K562 (cell line): ENCODE data around the gene EWSR1. TPM values are rescaled to one million over a fixed set of nuclear protein-coding genes. Genes with fewer than 3 reads are reported as not detected.

ENCODE experiments used
- ATAC-seq: fragments of 200-7000 bp; cut with Tn5 transposase; 3 replicates; pipeline ENCODE4 v1.9.1; 2020; ENCODE audit warnings: moderate library complexity
- BruUV-seq: library from RNA; stranded (reverse); fragments of 400-500 nt; replicated peaks from 2 replicates; lab custom pipeline; 2021; lab: Mats Ljungman, UMichigan
- CTCF ChIA-PET: fragments of 300-600 bp; formaldehyde crosslinking; extraction: SDS; loops from one replicate; lab custom pipeline; 2021; ENCODE audit warnings: low intra/inter-chr PET ratio; lab: Yijun Ruan, JAX
- POLR2A ChIA-PET: fragments of 300-600, 350-650 bp; sonication (Branson Sonifier 250); formaldehyde crosslinking; extraction: SDS; loops from one replicate; lab custom pipeline; 2021; ENCODE audit warnings: antibody characterized with exemption, inconsistent platforms; lab: Yijun Ruan, JAX
- DNase-seq, 4 experiments: peaks; one replicate each; pipeline versions ENCODE4 v3.0.0 to v3.0.0-alpha.2; 2011 to 2018; ENCODE audit warnings: low spot score in 3 of 4, mixed read lengths in 3 of 4; ENCODE audit errors: extremely low read depth in 1 of 4
- FAIRE-seq: peaks from 2 replicates; lab custom pipeline; 2011; peaks lifted over from hg19 to GRCh38; lab: Jason Lieb, UNC
- H2AFZ ChIP-seq: 2 replicates; pipeline ENCODE4 v1.6.0; 2011; ENCODE audit warnings: low read depth, low read length, control low read depth, inconsistent platforms
- H3K27ac ChIP-seq: fragments of 200-600 bp; 3 replicates; pipeline ENCODE4 v1.8.0; 2011; ENCODE audit warnings: low read depth, mild to moderate bottlenecking, control low read depth, inconsistent platforms, low read length, moderate library complexity, mixed read lengths; ENCODE audit errors: extremely low read depth
- H3K27me3 ChIP-seq, 2 experiments: fragments of 300-600 bp in 1 of 2; 2 replicates in 1 of 2; 3 replicates in 1 of 2; pipeline versions ENCODE4 v1.6.0 to v1.8.0; 2011; ENCODE audit warnings: inconsistent platforms in 2 of 2, low read length in 2 of 2, mild to moderate bottlenecking in 1 of 2, mixed read lengths in 1 of 2, moderate library complexity in 1 of 2; ENCODE audit not compliant: control insufficient read depth in 2 of 2, insufficient read depth in 2 of 2
- H3K36me3 ChIP-seq: fragments of 300-600 bp; 3 replicates; pipeline ENCODE4 v1.8.0; 2011; ENCODE audit warnings: mild to moderate bottlenecking, low read length, inconsistent platforms; ENCODE audit not compliant: control insufficient read depth, insufficient read depth
- H3K4me1 ChIP-seq, 2 experiments: fragments of 200-600 bp in 1 of 2; replicated peaks in 1 of 2; 2 replicates in 1 of 2; 3 replicates in 1 of 2; pipeline versions ENCODE4 v1.5.1 to v1.8.0; 2011; ENCODE audit warnings: inconsistent platforms in 2 of 2, low read length in 2 of 2, mild to moderate bottlenecking in 1 of 2, mixed read lengths in 1 of 2, moderate library complexity in 1 of 2; ENCODE audit not compliant: control insufficient read depth in 2 of 2, insufficient read depth in 2 of 2
- H3K4me2 ChIP-seq: 2 replicates; pipeline ENCODE4 v1.6.1; 2011; ENCODE audit warnings: low read length, control low read depth, inconsistent platforms, mixed read lengths; ENCODE audit not compliant: insufficient read depth
- H3K4me3 ChIP-seq: fragments of 200-600 bp; sonication (generic), shearing (Covaris generic); 2 replicates; pipeline ENCODE4 v1.5.1; 2016; ENCODE audit warnings: control low read depth, inconsistent platforms
- H3K79me2 ChIP-seq: fragments of 200-600 bp; 3 replicates; pipeline ENCODE4 v1.8.0; 2011; ENCODE audit warnings: low read length, inconsistent platforms; ENCODE audit not compliant: control insufficient read depth, insufficient read depth
- H3K9ac ChIP-seq, 2 experiments: 2 replicates each; pipeline versions ENCODE4 v1.6.0 to v1.6.1; 2011; ENCODE audit warnings: low read depth in 2 of 2, low read length in 2 of 2, control low read depth in 1 of 2, inconsistent platforms in 1 of 2, mild to moderate bottlenecking in 1 of 2, mixed read lengths in 1 of 2; ENCODE audit not compliant: insufficient read depth in 1 of 2
- H3K9me1 ChIP-seq: one replicate; pipeline ENCODE4 v1.6.0; 2011; ENCODE audit warnings: inconsistent platforms, mild to moderate bottlenecking, low read length, moderate library complexity; ENCODE audit not compliant: control insufficient read depth, insufficient read depth
- H3K9me3 ChIP-seq: replicated peaks from 2 replicates; pipeline ENCODE4 v1.5.1; 2011; ENCODE audit warnings: low read depth, low read length, inconsistent platforms; ENCODE audit not compliant: control insufficient read depth, insufficient read depth
- H4K20me1 ChIP-seq: replicated peaks from 2 replicates; pipeline ENCODE4 v1.6.1; 2011; ENCODE audit warnings: low read length, inconsistent platforms, mixed read lengths; ENCODE audit not compliant: control insufficient read depth, insufficient read depth
- PREB ChIP-seq: sonication (generic); formaldehyde crosslinking; IDR thresholded peaks from 2 replicates; pipeline ENCODE4 v1.8.1; 2023; ENCODE audit warnings: mild to moderate bottlenecking, missing genetic modification reagents
- RBFOX2 ChIP-seq: fragments of 200-400 bp; formaldehyde crosslinking; IDR thresholded peaks from 2 replicates; pipeline ENCODE4 v1.6.1; 2017; ENCODE audit warnings: low read depth, mild to moderate bottlenecking, low read length, moderate library complexity
- ZBTB49 ChIP-seq: sonication (generic); formaldehyde crosslinking; IDR thresholded peaks from 2 replicates; pipeline ENCODE4 v1.8.0; 2022; ENCODE audit warnings: missing genetic modification reagents, mild to moderate bottlenecking, borderline replicate concordance
- ZNF408 ChIP-seq: fragments of 250-450 bp; sonication (Bioruptor Pico); IDR thresholded peaks from 2 replicates; pipeline ENCODE4 v1.4.0; 2020; ENCODE audit warnings: low read depth, mild to moderate bottlenecking, moderate library complexity
- WGBS: fragments of 100-300 bp; shearing (Covaris generic); methylation state at CpG from one replicate; pipeline ENCODE4 v1.1.6; 2016; ENCODE audit warnings: low coverage, mixed read lengths; ENCODE audit not compliant: insufficient coverage; ENCODE audit errors: missing lambda C conversion rate; 5-methylcytosine and 5-hydroxymethylcytosine counted together
- in situ Hi-C: fragments of 300-500 bp; cut with MboI; formaldehyde crosslinking; loops from 4 replicates; pipeline ENCODE4 v1.15.0; 2018; ENCODE audit warnings: inconsistent platforms, mixed read lengths
- intact Hi-C: fragments of 100-400 bp; cut with micrococcal nuclease; formaldehyde crosslinking; loops from 2 replicates; pipeline ENCODE4 v1.14.2; 2022
- polyA plus RNA-seq, 8 experiments: library from polyadenylated mRNA; depleted of rRNA in 4 of 8; stranded (reverse) in 5 of 8; unstranded in 3 of 8; fragments of >200 nt; fragmentation: Nextera tagmentation in 2 of 8; fragmentation: Illumina TruSeq in 1 of 8; extraction: Ambion mirVana in 2 of 8; extraction: Trizol in 1 of 8; gene quantifications; 2 replicates each; pipeline versions ENCODE4 v1.2.1 to v1.2.3, GENCODE V29; 2011 to 2014; ENCODE audit warnings: inconsistent platforms in 1 of 8, missing spikeins in 1 of 8
- total RNA-seq, 7 experiments: library from RNA; depleted of rRNA in 6 of 7; stranded (reverse); fragments of >200 nt in 6 of 7; fragmentation: Illumina TruSeq in 2 of 7; extraction: Trizol in 2 of 7; gene quantifications; 2 replicates each; pipeline versions ENCODE4 v1.2.1 to v1.2.3, GENCODE V29; 2011 to 2021; ENCODE audit warnings: low replicate concordance in 1 of 7

Gene EWSR1
- total and polyA plus RNA-seq, 9 of the 15 experiments (the other 6 are each of a cell fraction or from before 2014, with no cell fraction given) = 83.3 to 450 (median 239) TPM

GRCh38 chr22:29224859-29225410 is 43.1 kb upstream of the EWSR1 start:
- Histone ChIP-seq H3K27ac (no peak overlapping the region), H3K27me3 (no peaks in the 10 kb centered on the region), H3K9me1 (no peaks in the 10 kb centered on the region), H3K9ac (0 out of 4 replicates have a peak overlapping the region, but pooled peaks of 1 of the 2 experiments have one; percentile 22), H3K4me3 (no peak overlapping the region), H3K9me3 (no peaks in the 10 kb centered on the region), H3K4me2 (no peak overlapping the region), H3K4me1 (peaks cover 0 to 14% of the 10 kb centered on the region in 2 experiments; a peak in 2 of 5 replicates), H3K36me3 (no peaks in the 10 kb centered on the region), H4K20me1 (no peaks in the 10 kb centered on the region), H3K79me2 (no peaks in the 10 kb centered on the region), H2AFZ (no peak overlapping the region)
- 90% methylated on average over 2 of the region's 7 CpGs for WGBS
- no peak for DNase-seq
- ChIA-PET POLR2A (interaction anchor here (0.9 to 1.6 kb wide), 2 partner anchors 8 to 12 kb away, joined by 3 to 4 read pairs; no protein-coding TSS in a partner anchor), CTCF (no interaction called here)
- no peak for ATAC-seq
- FAIRE-seq = no peak
- intact Hi-C loops (no loop called here), in situ Hi-C loops (no loop called here)
- no TSS peak for BruUV-seq
- 0 out of 2 replicates have a peak, but pooled peaks have one; percentile 4 for TF ChIP-seq RBFOX2
- TF ChIP-seq ZBTB49 (CRISPR knock-in tag) = no peak
- TF ChIP-seq ZNF408 (CRISPR knock-in tag) = no peak
- no peak for TF ChIP-seq PREB
